IPS DF 4.7 (cell line): ENCODE measurements around the gene SMARCD3.

ENCODE experiments used
- DNase-seq: peaks from one replicate; pipeline ENCODE4 v3.0.0-alpha.2; 2013; ENCODE audit warnings: low spot score; ENCODE audit errors: extremely low read depth

Gene SMARCD3

DNA sequence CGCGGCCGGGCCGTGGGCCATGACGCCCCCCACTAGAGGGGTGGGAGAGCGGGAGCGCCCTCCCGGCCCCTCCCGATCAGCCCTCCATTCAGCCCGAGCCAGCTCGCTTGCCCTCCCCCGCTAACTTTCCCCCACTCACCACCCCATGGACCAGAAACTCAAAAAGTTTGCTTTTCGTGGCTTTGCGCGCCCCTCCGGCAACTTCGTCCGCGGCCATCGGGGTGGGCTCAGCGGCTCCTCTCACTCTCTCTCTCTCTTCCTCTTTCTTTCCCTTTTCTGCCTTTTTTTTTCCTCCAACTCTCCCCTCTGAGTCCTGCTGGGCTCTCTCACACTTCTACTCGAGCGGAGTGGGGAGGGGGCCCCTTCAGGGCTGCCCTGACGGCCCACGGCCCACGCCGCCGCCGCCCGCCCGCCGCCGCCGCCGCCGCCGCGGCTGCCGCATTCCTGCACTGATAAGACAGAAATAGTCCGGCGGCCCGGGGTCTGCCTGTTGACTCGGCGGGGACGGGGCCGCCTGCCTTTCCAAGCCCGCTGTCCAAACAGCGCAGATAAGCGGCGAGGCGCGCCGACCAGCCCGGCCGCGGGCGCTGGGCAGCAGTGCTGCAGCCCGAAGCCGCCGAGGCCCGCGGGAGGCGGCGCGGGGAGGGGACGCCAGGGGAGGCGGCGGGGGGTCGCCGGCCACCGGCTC is at the start of gene SMARCD3:
Gene SMARCD3, minus strand, starts transcription at position 349 of the 688 bp plus-strand sequence. Its CDS starts 132 bp downstream, at position 217.
- no peak for DNase-seq

DNA sequence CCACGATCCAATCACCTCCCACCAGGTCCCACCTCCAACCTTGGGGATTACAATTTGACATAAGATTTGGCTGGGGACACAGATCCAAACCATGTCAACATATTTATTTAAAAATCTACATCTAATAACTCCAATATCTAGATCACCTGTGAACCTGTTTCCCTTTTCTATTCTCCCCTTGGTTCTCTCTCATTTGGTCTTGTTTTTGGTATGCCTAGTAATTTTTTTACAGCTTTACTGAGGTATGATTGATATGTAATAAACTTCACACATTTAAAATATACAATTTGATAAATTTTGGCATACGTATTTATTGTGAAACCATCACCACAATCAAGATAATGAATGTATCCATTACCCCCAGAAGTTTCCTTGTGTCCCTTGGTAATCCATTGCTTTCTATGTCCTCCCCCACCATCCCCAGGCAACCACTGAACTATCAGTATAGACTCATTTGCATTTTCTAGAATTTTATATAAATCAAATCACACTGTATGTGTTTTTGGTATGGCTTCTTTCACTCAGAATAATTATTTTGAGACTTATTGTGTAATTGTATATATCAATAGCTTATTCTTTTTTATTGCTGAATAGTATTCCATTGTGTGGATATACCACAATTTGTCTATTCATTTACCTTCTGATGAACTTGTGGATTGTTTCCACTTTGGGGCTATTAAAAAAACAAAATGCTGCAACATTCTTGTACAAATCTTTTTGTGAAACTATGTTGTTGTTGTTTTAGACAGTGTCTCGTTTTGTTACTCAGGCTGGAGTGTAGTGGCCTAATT is 47.9 kb upstream of the SMARCD3 start:
- DNase-seq: no peak

DNA sequence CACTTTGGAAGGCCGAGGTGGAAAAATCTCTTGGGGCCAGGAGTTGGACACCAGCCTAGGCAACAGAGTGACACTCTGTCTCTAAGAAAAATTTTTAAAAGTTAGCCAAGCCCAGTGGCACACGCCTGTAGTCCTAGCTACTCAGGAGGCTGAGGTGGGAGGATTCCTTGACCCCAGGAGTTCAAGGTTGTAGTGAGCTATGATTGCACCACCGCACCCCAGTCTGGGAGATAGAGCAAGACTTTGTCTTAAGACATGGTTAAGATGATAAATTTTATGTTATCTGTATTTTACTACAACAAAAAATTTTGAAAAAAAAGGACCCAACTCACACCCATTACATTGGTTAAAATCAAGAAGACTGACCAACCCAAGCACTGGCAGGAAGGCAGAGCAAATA is 44.4 kb upstream of the SMARCD3 start:
- no peak for DNase-seq

- DNase-seq: no peak
These were observed 42.7 kb upstream of the SMARCD3 start for GRCh38 chr7:151291206-151291605.

GRCh38 chr7:151290355-151290760 is 41.9 kb upstream of the SMARCD3 start:
- DNase-seq: no peak

DNA sequence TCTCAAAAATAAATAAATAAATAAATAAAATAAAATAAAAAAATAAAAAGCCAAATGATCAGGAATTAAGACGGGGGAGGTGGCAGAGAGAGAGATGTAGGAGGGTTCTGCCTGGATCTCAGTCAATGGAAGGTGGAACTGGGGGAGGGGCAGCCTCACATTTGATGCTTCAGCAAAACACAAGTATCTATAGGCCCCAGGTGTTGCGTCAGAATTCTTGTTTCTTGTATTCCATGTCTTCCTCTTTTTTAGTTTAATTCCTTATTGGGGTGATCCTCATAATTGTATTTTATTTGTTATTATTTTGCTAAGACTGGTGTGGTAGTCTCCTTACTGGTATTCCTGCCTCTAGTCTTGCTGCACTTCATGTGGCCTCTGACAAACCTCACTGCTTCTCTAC is 41.4 kb upstream of the SMARCD3 start:
- no peak for DNase-seq

GRCh38 chr7:151286148-151286547 is 37.7 kb upstream of the SMARCD3 start:
- DNase-seq: no peak

DNA sequence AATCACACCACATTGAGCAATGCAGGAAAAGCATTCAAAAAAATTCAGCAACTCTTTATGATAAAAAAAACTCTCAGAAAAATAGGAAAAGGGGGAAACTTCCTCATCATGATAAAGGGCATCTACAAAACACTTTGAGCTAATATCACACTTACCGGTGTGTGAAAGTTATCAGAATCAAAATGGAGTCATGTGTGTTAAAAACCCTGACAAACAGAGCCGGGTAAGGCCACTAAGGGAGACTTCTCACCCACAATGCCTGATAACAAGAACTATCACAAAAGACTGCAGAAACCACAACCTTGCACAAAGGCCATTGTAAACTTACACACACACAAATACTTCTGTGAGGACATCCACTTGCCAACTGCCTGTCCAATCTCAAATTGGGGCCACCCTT is 34.8 kb upstream of the SMARCD3 start:
- DNase-seq: no peak

- DNase-seq: no peak
These were observed 33.6 kb upstream of the SMARCD3 start for GRCh38 chr7:151282111-151282510.

- DNase-seq: no peak
These were observed 33.2 kb upstream of the SMARCD3 start for GRCh38 chr7:151281686-151282085.

DNA sequence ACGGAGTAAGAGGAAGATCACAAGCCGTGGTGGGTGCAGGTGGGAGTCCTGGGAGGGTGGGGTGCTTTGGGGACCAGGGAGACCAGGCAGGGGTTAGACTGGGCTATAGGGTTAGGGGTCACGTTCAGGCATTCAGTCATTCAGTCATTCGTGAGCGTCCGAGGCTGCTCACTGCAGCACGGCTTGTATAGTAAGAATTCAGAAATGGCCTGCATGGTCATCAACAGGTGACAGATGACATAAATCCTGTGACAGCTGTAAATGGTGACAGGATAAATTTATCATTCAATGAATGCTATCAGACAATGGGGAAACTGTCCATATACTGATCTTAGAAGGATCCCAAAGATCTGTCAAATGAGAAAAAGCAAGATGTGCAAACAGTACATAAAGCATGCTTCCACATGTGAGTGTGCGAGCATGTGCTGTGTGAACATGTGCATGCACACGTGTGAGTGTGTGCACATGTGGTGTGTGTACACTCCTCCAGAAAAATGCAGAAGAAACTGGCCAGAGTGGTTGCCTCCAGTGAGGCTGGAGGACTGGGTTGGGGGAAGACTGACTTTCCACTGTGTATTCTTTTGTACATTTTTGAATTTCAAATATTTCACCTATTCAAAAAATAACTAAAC is 32.0 kb upstream of the SMARCD3 start:
- DNase-seq: no peak

GRCh38 chr7:151279868-151280267 is 31.4 kb upstream of the SMARCD3 start:
- no peak for DNase-seq

DNA sequence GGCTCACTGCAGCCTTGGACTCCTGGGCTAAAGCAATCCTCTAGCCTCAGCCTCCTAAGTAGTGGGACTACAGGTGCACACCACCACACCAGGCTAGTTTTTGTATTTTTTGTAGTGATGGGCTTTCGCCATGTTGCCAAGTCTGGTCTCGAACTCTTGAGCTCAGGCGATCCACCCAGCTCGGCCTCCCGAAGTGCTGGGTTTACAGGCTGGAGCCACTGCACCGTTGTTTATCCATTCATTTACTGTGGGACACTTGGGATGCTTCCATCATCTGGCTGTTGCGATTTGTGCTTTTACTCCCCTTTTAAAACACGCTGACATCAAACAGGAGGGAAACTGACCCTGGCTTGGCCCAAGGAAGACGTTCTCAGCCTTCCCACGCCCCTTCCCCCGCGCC is 30.5 kb upstream of the SMARCD3 start:
- no peak for DNase-seq

DNA sequence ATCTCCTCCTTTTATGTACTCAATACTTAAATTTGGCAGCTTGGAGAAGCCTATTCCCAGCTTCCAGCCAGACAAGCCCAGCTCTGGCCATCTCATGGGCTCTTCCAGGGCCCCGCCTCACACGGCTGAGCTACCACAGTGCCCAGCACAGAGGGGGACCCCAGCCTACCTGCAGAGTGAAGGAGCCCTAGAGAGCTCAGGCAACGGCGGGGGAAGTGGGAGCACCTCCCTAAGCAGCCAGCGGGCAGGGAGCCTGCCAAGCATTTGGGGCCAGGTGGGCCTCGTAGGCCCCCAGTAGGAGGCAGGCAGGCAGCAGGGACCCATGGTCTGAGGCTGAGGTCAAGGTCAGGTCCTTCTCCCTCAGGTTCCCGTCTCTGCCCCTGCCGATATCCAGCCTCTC is 29.1 kb upstream of the SMARCD3 start:
- no peak for DNase-seq

GRCh38 chr7:151276666-151277590 is 28.4 kb upstream of the SMARCD3 start:
- DNase-seq: peak; percentile 28

DNA sequence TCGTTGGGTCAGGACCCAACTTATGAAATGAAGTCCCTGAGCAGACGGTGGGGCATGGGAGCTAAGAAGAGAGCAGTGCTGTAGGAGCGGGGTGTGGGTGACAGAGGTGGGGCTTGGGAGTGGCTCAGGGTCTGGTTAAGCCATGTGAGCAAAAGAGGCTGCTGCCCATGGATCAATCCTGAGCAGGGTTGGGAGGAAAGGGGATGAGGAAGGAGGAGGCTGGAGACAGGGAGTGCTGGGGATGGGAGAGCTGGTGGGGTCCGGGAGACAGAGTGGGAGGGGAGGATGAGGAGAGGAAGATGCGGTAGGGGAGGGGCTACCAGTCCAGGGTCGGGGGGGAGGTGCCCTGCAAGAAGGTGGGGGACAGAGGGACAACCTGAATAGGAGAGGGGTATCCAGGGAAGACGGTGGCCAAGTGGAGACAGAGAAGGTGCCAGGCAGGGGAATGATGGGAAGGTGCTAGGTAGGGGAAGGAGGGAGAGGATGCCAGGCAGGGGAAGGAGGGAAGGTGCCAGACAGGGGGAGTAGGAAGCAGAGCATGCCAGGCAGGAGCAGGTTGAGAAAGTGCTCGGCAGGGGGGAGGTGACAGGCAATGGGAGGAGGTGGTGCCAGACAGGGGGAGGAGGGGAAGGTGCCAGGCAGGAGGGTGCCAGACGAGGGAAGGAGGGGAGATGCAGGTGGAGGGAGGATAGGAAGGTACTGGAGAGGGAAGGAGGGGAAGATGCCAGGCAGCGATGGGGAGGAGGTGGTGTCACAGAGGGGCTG is 27.5 kb upstream of the SMARCD3 start:
- no peak for DNase-seq

DNA sequence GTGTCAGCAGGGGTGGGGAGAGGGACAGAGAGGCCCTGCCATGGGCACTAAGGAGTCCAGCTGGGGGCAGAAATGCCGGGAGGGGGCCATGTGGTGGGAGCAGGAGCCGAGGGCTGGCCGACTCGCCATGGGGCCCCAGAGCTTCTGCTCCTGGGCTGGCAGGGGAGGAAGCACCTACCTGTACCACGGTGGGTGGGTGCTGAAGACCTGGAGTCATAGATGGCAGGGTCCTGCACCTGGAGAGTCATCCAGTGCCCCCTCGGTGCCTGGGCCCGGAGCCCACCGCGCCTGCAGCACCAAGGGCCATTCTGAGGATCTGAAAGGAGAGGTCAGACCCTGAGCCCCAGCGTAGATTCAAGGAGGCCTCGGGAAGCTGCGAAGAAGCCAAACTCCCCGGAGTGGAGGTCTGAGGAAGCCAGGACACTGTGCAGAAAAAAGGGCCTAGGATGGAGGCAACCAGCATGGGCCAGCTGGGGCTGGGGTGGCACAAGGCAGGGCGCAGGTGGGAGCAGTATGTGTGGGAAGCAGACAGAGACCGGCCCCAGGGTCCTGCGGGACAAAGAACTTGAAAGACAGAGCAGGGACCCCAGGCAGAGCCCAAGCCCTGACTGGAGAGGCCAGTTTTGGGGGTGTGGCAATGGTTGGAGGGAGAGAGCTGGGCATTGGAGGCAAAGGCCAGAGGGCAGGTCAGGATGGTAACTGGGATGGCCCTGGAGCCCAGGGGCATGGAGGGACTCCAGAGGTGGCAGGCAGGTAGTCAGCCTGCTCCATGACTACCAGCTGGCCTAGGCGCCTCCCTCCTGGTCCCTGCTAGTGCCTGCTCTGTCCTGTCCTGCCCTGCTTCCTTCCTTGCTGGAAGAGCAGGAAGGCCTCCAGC is 26.7 kb upstream of the SMARCD3 start:
- no peak for DNase-seq

DNA sequence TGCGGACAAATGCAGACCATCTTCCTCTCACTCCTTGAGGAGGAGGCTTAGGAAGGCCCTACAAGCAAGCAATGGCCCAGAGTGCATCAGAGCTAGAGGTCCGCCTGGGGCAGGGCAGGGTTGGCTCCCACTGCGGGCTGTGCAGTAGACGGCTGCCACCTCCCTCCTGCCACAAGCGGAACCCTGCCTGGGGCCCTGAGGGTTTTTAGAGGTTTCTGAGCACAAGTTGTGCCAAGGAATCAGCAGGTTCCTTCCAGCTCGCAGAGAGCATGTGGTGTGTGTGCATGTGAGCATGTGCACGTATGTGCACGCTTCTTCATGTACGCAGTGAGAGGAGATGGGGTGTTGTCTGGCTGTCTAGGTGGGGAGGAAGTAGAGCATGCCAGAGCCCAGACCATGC is 25.9 kb upstream of the SMARCD3 start:
- DNase-seq: no peak

DNA sequence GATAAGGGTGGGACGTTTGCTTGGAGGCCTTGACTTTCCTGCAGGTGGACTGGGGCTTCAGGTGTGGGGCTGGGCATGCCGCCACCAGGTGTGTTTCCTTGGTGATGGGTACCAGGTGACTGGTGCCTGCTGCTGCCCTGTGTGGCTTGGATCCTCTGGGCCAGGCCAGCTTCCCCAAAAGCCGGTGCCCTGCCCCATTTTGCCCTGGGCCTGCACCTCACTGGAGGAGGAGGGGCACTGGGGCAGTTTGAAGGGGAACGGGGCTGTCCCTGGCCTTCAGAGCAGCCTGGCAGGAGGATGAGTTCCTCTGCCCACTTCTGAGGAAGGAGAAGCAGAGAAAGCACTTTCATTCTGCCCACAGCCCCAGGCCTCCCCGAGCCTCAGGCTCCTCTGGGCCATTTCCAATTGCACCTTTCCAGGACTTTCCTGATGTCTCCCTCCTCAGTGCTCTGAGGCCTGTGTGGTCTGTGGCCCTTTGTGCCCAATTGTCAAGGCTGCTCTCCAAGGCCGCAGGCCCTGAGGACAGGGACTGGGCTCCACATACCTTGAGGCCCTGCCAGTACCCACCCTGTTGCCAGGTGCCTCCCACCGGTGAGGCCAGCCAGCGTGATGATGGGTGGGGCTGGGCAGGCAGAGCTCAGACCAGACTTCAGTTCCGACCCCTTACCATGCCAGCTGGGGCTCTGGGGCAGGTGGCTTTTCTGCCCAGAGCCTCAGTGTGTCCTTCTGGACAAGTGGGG is 25.3 kb upstream of the SMARCD3 start:
- no peak for DNase-seq
